ENCODE measurements around the gene RPGR.

DNA sequence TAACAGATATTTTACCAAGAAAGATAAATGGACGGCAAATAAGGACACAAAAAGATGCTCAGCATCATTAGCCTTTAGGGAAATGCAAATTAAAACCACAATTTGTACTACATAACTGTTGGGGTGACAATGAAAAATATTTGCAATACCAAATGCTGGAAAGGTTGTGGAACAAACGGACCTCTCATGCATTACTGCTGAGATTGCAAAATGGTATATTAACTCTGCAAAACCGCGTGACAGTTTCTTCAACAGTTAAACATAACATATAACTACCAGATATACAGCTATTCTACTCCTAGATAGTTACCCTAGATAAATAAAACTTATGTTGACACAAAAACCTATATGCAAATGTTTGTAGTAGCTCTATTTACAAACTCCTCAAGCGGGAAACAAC is 18.8 kb upstream of the RPGR start:
- TF ChIP-seq, protein P1, sequence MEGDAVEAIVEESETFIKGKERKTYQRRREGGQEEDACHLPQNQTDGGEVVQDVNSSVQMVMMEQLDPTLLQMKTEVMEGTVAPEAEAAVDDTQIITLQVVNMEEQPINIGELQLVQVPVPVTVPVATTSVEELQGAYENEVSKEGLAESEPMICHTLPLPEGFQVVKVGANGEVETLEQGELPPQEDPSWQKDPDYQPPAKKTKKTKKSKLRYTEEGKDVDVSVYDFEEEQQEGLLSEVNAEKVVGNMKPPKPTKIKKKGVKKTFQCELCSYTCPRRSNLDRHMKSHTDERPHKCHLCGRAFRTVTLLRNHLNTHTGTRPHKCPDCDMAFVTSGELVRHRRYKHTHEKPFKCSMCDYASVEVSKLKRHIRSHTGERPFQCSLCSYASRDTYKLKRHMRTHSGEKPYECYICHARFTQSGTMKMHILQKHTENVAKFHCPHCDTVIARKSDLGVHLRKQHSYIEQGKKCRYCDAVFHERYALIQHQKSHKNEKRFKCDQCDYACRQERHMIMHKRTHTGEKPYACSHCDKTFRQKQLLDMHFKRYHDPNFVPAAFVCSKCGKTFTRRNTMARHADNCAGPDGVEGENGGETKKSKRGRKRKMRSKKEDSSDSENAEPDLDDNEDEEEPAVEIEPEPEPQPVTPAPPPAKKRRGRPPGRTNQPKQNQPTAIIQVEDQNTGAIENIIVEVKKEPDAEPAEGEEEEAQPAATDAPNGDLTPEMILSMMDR (optimal IDR thresholded peaks at IDR 0.05 in 1 of 3, IDR thresholded peaks at IDR 0.05 in 1 of 3, conservative IDR thresholded peaks at IDR 0.05 in 1 of 3; ENCODE audit: extremely low read depth in 1 of 3, insufficient read depth in 2 of 3, low read length in 3 of 3) = no peak
- TF ChIP-seq EZH2 (IDR thresholded peaks at IDR 0.05; ENCODE audit: low read length) = no peak

All from keratinocyte (primary cell).